ENCODE results near the gene TBX3. TPM values are rescaled to one million over a fixed set of nuclear protein-coding genes. Genes with fewer than 3 reads are reported as not detected.

The TBX3 gene
- total and polyA plus RNA-seq, 8 donors = 0.60 to 4.6 (median 1.7) TPM

DNA sequence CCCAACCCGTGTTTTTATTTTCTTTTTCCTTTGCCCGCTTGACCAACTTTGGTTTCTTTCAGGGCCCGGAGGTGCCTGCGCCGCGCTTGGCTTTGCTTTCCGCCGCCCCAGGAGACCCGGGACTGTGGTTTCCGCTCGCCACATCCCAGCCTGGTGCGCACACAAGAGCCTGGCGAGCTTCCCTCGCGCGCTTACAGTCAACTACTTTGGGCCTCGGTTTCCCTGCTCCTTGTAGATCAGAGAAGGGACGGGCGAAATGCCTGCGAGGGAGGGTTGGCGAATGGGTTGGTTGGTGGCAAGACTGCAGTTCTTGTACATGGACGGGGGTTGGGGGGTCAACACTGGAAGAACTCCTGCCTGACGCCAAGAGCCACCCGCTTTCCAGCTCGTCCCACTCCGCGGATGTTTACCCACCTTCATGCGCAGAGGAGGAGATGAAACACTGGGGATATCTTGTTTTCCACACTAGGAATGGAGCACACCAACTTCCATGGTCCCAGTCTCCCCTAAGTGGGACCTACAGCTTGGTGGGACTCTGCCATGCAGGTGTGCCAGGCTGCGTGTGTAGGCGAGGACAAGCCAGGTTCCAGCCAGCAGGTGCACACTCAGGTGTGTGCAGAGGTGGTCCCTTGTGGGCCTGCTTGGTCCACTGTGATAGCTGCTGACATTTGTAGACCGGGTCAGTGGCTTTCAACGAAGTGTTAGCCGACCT is 16.6 kb upstream of the TBX3 start:
- Histone ChIP-seq H3K27me3 (peaks cover 2 to 42% (median 11%) of the 10 kb centered on the region in 4 donors), H3K4me1 (no peaks in the 10 kb centered on the region), H3K27ac (no peak overlapping the region), H3K4me3 (no peak overlapping the region), H3K36me3 (no peaks in the 10 kb centered on the region), H3K9me3 (no peaks in the 10 kb centered on the region)
- intact Hi-C loops (cut with DNase I) = no loop called here
- no peak for ATAC-seq
- DNase-seq = no peak
- FAIRE-seq = no peak
- TF ChIP-seq, protein P1, sequence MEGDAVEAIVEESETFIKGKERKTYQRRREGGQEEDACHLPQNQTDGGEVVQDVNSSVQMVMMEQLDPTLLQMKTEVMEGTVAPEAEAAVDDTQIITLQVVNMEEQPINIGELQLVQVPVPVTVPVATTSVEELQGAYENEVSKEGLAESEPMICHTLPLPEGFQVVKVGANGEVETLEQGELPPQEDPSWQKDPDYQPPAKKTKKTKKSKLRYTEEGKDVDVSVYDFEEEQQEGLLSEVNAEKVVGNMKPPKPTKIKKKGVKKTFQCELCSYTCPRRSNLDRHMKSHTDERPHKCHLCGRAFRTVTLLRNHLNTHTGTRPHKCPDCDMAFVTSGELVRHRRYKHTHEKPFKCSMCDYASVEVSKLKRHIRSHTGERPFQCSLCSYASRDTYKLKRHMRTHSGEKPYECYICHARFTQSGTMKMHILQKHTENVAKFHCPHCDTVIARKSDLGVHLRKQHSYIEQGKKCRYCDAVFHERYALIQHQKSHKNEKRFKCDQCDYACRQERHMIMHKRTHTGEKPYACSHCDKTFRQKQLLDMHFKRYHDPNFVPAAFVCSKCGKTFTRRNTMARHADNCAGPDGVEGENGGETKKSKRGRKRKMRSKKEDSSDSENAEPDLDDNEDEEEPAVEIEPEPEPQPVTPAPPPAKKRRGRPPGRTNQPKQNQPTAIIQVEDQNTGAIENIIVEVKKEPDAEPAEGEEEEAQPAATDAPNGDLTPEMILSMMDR (IDR thresholded peaks at IDR 0.05) = no peak
- WGBS, 2 donors = 6 to 8% methylated on average over 33 of the region's 33 CpGs

DNA sequence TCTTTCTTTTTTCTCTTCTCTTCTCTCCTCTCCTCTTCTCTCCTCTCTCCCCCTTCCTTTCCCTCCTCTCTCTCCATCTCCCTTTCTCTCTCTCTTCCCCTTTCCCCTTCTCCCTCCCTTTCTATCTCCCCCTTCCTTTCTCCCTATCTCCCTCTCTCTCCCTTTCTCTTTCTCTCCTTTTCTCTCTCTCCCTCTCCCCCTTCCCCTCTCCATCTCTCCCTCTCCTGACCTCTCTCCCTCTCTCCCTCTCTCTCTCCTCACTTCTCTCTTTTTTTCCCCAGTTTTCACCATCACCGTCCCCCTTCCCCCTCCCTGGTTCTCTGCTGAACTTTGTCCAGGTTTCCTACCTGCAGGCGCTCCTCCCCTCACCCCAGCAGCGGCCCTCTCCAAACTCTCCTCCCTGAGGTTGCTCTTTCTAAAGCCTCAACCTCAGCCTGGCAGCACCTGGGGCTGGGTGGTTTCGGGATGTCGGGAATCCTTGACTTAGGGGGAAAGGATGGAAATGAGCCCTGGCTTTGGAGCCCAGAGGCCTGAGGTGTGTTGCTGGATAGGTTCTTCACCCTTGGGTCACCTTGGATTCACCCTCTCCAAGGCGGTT is 14.7 kb upstream of the TBX3 start:
- H3K4me1 ChIP-seq = no peaks in the 10 kb centered on the region
- H3K9me3 ChIP-seq = no peaks in the 10 kb centered on the region
- no peak overlapping the region for H3K4me3 ChIP-seq
- WGBS, 2 donors = 12 to 13% methylated on average over 6 of the region's 6 CpGs
- intact Hi-C loops (cut with DNase I) = no loop called here
- TF ChIP-seq, protein P1 (IDR thresholded peaks at IDR 0.05) = no peak
- no peak overlapping the region for H3K27ac ChIP-seq
- ATAC-seq (no peak), DNase-seq (no peak), FAIRE-seq (no peak)
- no peaks in the 10 kb centered on the region for H3K36me3 ChIP-seq
- peaks cover 2 to 59% (median 12%) of the 10 kb centered on the region in 4 donors for H3K27me3 ChIP-seq

DNA sequence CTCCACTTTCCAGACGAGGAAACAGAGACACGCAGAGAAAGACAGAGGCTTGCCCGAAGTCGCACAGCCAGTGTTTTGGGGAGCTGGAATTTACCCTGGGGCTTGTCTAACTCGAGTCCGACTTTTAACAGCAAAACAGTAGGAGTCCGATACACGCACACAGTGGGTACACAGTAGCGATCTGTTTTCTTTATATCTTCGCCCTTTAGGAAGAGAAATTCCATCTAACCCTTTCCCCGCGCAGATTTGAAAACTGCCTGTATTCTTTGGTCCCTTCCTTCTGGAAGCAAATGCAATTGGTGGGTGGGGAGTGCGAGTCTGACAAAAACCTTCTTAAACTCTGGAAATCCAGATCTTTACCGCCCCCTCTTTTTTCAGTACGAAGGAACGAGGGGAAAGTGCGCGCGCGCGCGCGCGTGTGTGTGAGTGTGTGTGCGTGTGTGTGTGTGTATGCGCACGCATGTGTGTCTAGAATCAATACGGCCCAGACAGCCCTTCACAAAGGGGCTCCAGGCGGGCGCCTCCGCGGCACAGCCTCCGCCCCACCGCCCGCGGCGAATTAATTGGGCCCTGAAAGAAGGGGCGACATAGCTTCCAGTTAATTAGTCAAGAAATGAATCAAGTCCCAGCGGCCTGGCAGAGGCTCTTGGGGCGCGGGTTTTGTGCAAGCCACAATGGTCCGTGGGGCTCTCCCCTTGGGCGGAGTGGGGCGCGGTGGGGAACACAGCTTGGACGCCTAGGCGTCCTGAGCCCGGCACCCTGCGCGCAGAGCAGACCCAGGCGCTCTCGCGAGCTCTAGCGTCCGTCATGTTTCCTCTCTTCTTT is 14.0 kb upstream of the TBX3 start:
- WGBS, 2 donors = 4% methylated on average over 53 to 55 of the region's 55 CpGs
- Histone ChIP-seq H3K36me3 (no peaks in the 10 kb centered on the region), H3K27me3 (peaks cover 2 to 60% (median 12%) of the 10 kb centered on the region in 4 donors), H3K4me1 (no peaks in the 10 kb centered on the region), H3K27ac (no peak overlapping the region), H3K9me3 (no peaks in the 10 kb centered on the region), H3K4me3 (no peak overlapping the region)
- TF ChIP-seq, protein P1 (IDR thresholded peaks at IDR 0.05) = no peak
- DNase-seq (no peak), FAIRE-seq (no peak), ATAC-seq (no peak)
- intact Hi-C loops (cut with DNase I) = no loop called here

DNA sequence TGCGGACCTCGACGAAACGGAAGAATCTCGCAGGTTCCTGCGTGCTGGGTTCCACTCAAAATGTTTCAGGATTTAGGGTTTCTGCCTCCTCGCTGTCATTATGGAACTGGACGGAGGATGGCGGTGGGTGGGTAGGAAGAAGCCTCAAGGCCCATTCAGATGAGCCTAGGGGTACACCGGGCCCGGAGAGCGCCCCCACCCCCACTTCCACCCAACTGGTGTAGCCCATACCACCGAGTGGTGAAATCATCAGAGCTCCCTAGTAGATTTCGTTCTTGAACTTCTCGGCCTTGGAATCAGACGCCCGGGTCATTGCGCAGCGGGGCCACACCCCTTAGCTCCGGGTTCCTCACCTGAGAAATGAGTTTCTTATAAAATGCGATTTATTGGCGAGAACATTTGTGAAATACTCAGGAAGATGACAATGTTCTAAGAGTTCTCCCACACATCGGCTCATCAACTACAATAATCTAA is 13.3 kb upstream of the TBX3 start:
- Histone ChIP-seq H3K27ac (no peak overlapping the region), H3K27me3 (peaks cover 2 to 60% (median 13%) of the 10 kb centered on the region in 4 donors), H3K4me3 (no peak overlapping the region), H3K36me3 (no peaks in the 10 kb centered on the region), H3K4me1 (no peaks in the 10 kb centered on the region), H3K9me3 (no peaks in the 10 kb centered on the region)
- FAIRE-seq (no peak), ATAC-seq (no peak), DNase-seq (no peak)
- TF ChIP-seq, protein P1 (IDR thresholded peaks at IDR 0.05) = no peak
- WGBS, 2 donors = 4 to 5% methylated on average over 23 of the region's 23 CpGs
- intact Hi-C loops (cut with DNase I) = no loop called here
